ENCODE measurements around the gene CFAP161. TPM values are rescaled to one million over a fixed set of nuclear protein-coding genes. Genes with fewer than 3 reads are reported as not detected.
A peak's percentile ranks its signal among the peaks of the same experiment; 100 is the strongest.
"Not testable (repeated sequence)": the region's sequence is repeated elsewhere in the genome, so short reads cannot be mapped to it uniquely, and the experiment has no call there.

CFAP161 gene
- total RNA-seq, 4 donors from 2014 or later: 0.48 to 1.1 TPM; not detected in 2

- no peak for DNase-seq (ENCODE audit: low spot score)
- ATAC-seq (ENCODE audit: low FRiP score): peak; percentile 60
- TF ChIP-seq CTCF (IDR thresholded peaks at IDR 0.05): no peak
Observed at GRCh38 chr15:81157195-81157938, 23.3 kb downstream of the CFAP161 start.

GRCh38 chr15:81157939-81158223 is 23.8 kb downstream of the CFAP161 start:
- TF ChIP-seq CTCF (IDR thresholded peaks at IDR 0.05): no peak
- DNase-seq (ENCODE audit: low spot score): no peak

GRCh38 chr15:81158561-81158960 is 24.5 kb downstream of the CFAP161 start:
- not testable (repeated sequence) for ATAC-seq (ENCODE audit: low FRiP score); DNase-seq (ENCODE audit: low spot score)

More at GRCh38 chr15:81157939-81158223, 23.8 kb downstream of the CFAP161 start:
- no peak for ATAC-seq (ENCODE audit: low FRiP score)

- DNase-seq (ENCODE audit: low spot score): no peak
- no peak for TF ChIP-seq CTCF (IDR thresholded peaks at IDR 0.05)
- ATAC-seq (ENCODE audit: low FRiP score): no peak
Observed at GRCh38 chr15:81160312-81161159, 26.5 kb downstream of the CFAP161 start.

- no peak for TF ChIP-seq CTCF (IDR thresholded peaks at IDR 0.05)
- ATAC-seq (ENCODE audit: low FRiP score) (no peak), DNase-seq (ENCODE audit: low spot score) (no peak)
Observed at GRCh38 chr15:81161160-81161673, 27.1 kb downstream of the CFAP161 start.

GRCh38 chr15:81161851-81162250 is 27.8 kb downstream of the CFAP161 start:
- DNase-seq (ENCODE audit: low spot score) (no peak), ATAC-seq (ENCODE audit: low FRiP score) (no peak)
- no peak for TF ChIP-seq CTCF (IDR thresholded peaks at IDR 0.05)

GRCh38 chr15:81163961-81164800 is 30.1 kb downstream of the CFAP161 start:
- no peak for TF ChIP-seq CTCF (IDR thresholded peaks at IDR 0.05)
- ATAC-seq (ENCODE audit: low FRiP score) (peak; percentile 60), DNase-seq (ENCODE audit: low spot score) (no peak)

Data from omental fat pad (tissue), 4 donors.